SKM-1 (cell line): Measurements from ENCODE around the gene SF1.
"Not testable (repeated sequence)": the region's sequence is repeated elsewhere in the genome, so short reads cannot be mapped to it uniquely, and the experiment has no call there.

ENCODE experiments used
- DNase-seq: peaks from one replicate; lab custom pipeline; 2025; ENCODE audit not compliant: unreplicated experiment; lab: John Stamatoyannopoulos, UW

SF1 gene, protein sequence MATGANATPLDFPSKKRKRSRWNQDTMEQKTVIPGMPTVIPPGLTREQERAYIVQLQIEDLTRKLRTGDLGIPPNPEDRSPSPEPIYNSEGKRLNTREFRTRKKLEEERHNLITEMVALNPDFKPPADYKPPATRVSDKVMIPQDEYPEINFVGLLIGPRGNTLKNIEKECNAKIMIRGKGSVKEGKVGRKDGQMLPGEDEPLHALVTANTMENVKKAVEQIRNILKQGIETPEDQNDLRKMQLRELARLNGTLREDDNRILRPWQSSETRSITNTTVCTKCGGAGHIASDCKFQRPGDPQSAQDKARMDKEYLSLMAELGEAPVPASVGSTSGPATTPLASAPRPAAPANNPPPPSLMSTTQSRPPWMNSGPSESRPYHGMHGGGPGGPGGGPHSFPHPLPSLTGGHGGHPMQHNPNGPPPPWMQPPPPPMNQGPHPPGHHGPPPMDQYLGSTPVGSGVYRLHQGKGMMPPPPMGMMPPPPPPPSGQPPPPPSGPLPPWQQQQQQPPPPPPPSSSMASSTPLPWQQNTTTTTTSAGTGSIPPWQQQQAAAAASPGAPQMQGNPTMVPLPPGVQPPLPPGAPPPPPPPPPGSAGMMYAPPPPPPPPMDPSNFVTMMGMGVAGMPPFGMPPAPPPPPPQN

DNA sequence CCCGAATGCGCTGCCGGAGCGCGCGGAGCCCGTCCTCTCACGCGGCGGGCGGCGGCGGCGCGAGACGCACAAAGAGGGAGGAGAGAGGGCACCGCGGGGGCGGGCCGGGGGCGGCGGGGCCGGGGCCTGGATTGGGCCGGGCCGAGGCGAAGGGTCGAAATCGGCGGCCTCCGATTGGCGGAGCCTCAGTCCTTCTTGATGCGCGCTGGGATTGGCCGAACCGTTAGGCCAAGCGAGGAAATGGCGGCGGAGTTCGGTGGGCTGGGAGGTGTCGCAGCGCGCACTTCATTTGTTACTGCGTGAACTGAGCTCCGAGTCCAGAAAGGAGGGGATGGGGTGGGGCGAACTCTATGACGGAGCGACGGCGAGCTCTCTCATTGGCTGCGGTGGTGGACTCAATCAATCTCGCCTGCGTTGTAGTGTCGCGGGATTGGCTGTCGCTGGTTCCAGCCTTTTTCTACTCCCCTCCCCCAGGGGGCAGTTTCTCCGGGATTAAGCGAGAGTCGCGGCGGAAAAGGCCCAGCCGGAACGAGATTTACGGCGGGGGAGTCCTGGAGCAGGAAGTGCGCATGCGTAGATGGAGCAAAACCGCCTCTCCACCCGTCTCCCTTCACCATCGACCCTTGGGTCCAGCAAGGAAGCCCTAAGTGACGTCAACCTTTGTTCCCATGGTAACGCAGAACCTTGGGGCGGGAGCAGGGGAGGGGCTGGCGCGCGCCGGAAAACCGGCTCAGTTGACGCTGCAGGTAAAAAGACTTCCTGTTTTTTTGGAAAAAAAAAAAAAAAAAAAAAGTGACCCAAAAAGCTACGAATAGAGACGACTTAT is at the start of gene SF1:
Gene SF1 (minus strand): TSS at position 70 of the 826 bp plus-strand sequence. CDS start 150 bp downstream, outside the sequence.
- peak; percentile 100 for DNase-seq

DNA sequence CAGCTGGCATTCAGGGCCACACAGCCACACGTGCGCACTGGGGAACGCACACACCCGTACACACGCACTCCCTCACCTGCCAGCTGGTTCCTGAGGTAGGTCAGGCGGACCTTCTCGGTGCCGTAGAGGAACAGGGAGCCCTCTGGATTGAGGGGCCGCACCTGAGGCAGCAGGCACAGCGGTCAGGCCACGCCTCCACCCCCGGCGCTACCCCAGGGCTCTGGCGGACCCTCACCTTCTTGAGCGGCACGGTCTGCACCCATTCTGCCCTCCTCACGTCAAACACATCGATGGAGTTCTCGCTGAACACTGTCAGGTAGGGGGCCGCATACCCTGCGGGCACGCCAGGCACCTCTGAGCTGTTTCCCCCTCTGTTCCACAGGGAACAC is 49.1 kb upstream of the SF1 start:
- no peak for DNase-seq

DNA sequence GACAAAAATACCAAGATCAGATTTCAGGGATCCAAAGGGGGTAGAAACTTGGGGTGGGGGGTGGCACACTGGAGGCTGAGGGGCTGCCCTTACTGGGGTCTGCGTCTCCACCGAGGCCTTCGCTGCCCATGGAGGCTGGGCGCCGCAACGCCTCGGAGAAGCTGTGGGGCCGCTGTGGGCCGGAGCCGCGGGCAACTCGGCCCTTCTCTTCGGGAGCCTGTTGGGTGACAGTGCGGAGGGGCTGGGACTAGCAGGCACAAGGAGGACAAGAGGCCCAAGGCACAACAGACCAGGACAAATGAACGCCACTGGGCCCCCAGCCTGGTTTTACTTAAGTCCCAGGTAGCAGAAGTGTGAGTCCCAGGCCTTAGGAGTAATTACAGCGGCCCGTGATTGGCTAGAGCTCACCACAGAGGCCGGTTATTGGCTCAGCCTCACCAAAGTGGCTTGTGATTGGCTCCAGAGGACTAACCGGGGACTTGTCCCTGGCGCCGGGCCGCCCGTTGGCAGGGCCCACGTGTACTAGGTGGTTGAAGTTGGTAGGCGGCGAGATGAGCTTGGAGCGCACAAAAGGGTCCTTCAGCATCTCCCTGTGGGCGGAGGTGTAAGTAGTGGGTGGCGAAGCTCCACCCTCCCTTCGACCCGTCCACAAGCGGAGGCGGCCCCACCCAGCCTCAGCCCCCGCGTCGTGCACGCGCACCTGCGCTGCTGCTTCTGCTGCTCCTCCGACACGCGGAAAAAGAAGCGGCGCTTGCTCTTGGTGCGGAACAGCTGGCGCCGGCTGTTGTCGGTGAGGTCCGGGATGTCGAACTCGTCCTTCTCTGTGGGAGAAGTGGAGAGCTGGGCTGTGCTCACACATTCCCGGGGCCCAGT is 48.5 kb upstream of the SF1 start:
- DNase-seq: no peak

DNA sequence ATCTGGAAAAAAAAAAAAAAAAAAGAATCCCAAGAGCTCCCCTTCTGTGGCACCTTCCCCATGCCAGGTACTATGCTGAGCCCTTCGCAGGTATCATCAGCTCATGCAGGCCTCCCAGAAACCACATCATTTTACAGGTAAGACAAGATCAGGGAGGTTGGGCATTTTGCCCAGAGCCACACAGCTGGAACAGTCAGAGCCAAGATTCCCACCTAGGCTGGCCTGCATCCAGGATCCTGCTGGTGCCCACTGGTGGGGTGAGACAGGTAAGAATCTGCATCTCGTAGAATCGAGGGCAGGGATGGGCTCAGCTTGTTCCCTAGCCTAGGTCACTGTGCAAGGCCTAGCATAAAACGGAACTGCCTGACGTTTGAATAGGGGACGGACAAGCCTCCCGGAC is 47.7 kb upstream of the SF1 start:
- DNase-seq: no peak

DNA sequence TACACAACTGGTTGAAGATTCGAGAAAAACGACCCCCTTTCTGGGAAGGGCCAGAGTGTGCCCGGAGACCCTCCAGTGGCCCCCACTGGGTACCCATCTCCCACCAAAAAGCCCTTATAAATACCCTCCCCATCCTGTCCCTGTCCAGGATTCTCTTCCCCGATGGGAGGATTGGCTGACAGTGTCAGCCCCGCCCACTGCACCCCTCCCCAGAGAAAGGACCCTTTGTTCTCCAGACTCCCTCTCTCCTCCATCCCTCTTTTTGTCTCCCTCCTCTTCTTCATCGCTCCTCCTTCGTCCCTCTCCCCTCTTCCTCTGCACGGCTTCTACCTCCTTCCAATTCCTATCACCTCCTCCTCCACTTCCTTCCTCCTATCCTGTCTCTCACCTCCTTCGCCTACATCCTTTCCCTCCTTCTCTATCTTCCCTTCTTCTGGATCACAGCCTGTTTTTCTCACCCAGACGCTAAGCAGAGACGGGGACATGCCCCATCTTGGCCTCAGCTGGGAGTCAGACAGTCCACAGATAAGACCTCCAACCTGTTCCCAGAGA is 45.3 kb upstream of the SF1 start:
- DNase-seq: no peak

DNA sequence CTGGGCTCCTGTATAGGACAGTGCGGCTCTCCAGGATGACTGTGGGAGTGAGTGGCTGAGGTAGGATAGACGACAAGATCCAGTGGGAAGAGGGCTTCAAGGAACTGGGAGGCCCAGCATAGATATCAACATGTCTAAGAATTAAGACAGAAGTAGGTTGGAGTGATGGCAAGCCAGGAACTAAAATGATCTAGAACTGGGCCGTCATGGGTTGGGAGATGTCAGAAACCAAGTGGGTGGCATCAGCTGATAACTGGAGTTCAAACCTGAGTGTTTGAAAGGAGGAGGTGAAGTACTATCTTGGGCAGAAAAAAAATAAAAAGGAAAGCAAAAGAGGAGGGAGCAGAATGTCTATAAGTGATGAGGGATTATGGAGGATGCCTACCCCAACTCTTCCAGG is 39.1 kb upstream of the SF1 start:
- no peak for DNase-seq

DNA sequence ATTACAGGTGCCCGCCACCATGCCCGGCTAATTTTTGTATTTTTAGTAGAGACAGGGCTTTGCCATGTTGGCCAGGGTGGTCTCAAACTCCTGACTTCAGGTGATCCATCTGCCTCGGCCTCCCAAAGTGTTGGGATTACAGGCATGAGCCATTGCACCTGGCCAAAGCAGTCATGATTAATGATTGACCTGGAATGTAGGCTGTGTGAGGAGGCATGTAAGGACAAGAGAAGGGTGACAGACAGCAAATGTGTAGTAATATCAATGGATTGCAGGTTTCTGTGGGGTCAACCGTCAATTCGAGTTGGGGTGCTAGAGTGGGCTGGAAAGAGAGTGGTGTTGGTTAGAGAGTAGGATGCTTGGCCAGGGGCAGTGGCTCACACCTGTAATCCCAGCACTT is 37.1 kb upstream of the SF1 start:
- DNase-seq: not testable (repeated sequence)

DNA sequence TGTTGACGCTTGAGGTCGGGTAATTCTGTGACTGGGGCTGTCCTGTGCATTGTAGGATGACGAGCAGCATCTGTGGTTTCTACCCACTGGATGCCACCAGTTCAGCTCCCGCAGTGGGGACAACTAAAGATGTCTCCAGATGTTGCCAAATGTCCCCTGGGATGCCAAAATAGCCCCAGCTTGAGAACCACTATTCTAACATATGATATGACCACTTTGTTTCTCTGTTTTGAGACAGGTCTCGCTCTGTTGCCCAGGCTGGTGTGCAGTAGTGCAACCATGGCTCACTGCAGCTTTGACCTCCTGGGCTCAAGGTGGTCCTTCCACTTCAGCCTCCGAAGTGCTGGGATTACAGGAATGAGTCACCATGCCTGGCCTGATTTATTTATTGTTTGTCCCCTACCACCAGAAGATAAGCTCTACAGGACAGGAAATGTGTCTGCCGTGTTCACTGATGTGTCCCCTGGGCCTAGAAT is 36.4 kb upstream of the SF1 start:
- DNase-seq: no peak

DNA sequence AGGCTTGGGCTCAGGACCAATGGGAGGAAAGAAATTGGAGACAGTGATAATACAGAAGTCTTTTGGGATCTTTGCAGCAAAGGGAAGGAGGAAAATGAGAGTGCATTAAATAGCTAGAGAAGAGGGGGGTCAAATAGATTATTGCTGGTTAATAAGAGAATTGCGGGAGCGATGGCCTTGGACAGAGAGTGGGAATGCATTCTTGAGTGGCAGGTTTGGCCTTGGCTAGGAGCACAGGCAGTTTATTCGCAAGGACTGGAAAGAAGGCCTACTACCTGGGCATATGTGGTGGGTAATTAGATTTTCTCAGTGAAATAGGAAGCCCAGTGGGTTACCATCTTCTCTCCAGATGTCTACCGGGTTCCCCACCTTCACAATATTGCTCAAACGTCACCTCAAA is 35.5 kb upstream of the SF1 start:
- DNase-seq: no peak

DNA sequence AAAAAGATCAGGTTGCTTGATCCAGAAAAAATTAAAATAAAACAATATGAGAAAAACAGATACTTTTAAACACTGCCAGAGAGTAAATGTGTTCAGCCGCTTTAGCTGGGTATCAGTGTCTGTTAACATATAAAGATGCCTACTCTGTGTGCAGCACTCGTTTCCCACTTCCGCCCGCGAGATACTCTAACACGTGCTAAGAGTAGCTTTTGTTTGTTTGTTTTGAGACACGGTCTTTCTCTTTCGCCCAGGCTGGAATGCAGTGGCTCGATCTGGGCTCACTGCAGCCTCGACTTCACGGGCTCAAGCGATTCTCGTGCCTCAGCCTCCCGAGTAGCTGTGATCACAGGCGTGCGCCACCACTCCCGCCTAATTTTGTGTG is 32.5 kb upstream of the SF1 start:
- DNase-seq: no peak

DNA sequence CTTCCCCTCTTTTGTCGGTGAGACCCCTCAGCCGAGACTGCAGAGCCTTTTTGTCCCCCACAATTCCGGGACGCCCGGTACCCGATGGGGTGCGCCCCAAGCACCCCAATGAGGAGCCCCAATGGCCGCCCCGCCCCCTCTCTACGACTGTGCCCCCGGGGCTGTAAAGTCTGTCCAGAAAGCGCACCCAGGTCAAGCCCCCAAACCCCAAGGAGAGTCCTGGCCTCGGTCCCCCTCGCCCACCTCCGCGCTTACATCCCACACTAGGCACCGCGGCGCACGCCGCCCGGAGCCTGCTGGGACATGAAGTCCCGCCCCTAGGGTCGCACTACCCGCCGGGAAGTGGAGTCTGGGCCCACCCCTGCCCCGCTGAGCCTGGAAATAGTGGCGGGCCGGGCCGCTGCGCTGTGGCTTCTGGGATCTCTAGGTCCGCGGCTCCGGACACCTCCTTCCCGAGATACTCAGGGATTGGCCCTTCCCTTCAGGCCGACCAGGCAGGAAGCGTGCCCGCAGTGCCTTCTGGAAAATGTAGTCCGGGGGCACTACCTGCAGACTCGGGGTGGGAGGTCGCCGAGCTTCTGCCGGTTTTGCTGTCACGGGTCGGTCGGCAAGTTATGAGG is 32.0 kb upstream of the SF1 start, which contains the start of gene MEN1:
Gene MEN1 (minus strand): TSS at position 281 of the 620 bp plus-strand sequence. CDS start 442 bp downstream, outside the sequence.
- peak; percentile 90 for DNase-seq

DNA sequence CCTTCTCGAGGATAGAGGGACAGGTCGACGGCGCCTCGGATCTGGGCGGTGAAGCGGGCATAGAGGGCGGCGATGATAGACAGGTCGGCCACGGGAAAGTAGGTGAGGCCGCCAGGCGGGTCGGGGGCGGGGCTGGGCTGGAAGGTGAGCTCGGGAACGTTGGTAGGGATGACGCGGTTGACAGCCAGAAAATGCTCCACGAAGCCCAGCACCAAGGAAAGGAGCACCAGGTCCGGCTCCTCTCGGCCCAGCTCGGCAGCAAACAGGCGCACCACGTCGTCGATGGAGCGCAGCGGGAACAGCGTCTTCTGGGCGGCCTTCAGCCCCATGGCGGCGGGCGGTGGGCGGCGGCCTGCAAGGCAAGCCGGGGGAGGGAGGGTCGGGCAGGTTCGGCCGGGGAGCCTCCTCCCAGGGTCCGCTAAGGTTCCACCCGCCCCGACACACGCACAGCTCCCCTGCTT is 31.5 kb upstream of the SF1 start:
- DNase-seq: no peak

DNA sequence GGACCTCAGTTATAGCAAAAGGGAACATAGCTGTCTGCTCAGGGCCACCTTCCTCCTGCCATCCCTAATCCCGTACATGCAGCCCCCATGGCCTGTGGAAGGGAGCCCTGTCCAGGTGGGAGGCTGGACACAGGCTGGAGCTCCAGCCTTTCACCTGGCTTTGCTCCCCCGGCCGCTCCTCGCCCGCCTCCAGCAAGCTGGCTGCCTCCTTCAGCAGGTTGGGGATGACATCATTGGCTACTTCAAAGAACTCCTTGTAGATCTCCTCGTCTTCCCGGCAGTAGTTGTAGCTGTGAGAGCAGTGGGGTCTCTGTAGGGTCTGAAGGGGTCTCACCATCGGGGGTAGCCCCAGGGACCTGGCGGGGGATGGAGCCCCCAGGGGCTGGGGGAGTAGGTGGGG is 27.1 kb upstream of the SF1 start:
- no peak for DNase-seq

DNA sequence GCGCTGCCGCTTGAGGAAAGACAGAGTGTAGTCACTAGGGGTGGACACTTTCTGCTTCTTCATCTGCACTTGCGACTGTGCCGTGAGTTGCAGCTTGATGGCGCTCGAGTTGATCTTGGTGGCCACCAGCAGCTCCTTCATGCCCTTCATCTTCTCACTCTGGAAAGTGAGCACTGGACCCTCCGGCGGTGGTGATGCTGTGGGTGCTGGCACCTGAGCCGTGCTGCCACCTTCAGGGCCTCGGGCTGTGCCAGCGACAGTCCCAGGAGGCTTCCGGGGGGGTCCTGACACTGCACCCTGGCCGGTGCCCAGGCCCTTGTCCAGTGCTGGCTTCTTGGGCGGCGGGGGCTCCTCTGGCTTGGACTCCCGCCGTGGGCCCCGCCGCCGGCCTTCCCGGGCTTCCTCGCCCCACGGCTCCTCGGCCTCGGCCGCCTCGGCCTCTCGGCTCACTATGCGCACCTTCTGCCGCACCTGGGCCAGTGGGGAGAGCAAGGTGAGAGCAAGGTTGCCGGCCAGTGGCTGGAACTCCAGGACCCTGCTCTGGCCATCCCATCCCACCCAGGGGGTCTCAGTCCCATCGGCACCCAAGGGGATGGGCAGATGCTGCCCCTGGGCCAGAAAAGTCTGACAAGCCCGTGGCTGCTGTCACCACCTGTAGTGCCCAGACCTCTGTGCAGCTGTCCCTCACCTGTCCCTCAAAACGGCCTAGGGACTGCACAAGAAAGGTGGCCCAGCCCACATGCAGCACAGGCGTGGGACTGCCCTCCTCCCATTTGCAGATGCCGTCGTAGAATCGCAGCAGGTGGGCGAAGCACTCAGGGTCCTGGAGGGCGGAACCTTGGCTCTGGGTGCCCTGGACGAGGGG is 26.2 kb upstream of the SF1 start:
- DNase-seq: no peak

DNA sequence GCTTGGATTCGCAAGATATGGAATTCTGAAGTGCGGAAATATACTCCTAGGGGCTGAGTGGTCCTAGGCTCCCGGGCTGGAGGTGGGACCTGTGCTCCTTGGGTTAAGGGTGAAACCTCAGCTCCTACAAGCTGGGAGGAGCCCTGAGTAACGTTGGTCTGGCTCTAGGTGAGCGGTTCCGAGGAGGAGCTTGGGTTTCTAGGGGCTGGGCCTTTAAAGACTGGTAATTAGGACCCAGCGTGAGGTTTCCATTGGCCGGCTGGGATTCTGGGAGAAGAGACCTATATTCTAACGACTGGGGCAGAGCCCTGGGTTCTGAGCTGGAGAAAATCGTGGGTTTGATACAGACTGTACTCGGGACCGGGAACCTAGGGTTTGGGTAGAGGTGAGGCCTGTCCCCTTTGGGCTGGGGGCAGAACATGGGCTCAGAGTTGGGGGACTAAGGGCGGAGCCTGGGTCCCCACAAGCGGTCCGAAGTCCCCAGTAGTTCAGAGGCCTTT is 25.6 kb upstream of the SF1 start:
- no peak for DNase-seq

DNA sequence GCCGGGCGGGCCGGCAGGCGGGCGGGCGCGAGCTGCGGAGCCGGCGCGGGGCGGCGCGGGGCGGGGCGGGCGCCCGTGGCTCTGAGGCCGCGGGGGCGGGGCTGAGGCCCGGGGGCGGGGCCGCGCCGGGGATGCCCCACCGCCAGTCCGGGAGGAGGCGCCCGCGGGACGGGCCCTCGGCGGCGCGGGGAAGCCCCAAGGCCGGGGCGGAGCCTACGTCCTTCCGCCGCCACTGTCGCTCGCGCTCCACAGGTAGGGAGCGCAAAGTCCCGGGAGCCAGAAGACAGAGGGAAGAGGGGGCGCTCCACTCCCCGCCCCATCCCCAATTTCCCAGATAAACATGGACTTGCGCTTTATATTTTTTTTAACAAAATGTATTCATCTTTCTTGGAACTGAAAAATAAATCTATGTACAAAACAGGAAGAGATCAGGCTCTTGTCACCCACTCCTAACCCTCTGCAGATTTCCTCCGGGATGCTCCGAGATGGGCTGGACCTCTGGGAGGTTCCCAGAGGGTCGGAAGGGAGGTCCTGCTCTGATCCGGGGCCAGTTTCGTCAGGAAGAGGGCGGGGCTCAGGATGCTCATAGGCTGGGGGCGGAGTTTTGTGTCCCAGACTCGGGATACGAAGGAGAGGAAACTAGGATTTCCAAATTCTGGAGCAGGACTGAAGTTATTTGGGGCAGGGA is 25.0 kb upstream of the SF1 start, which contains the start of gene MAP4K2:
Gene MAP4K2 (minus strand): TSS at position 57 of the 688 bp plus-strand sequence. CDS start 65 bp downstream, outside the sequence.
- DNase-seq: peak; percentile 51

DNA sequence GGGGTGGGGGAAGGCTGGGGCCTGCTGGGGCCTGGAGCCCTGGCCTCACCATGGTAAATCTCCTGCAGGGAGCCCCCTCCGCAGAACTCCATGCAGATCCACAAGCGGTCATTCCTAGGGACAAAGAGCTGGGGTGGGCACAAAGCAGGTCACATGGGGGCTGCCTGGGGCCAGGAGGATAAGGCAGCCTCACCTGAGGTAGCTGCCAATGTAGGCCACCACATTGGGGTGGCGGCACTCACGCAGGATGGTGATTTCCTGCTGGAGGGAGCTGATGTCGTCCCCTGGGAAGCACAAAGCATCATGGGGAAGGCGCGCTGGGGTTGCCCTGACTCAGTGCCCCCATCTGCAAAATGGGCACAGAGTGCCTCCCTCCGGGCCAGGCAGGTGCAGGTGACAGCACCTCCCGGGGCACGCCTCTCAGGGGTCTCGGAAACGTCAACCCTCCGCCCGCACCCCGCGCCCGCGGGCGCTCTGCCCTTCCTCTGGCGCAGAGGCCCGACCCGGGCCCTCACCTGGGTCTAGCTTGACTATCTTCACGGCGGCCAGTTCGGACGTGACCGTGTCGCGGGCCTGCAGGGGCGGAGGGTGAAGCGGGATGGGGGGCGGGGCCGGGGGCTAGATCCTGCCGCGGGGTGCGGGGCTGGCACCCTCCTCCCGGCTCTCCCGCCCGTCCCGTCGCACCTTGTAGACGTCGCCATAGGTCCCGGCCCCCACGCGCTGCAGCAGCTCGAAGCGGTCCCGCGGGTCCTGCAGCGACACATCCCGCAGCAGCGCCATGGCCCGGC is 24.2 kb upstream of the SF1 start:
- no peak for DNase-seq
